ENCODE results near the gene TAOK1.

TAOK1 gene

DNA sequence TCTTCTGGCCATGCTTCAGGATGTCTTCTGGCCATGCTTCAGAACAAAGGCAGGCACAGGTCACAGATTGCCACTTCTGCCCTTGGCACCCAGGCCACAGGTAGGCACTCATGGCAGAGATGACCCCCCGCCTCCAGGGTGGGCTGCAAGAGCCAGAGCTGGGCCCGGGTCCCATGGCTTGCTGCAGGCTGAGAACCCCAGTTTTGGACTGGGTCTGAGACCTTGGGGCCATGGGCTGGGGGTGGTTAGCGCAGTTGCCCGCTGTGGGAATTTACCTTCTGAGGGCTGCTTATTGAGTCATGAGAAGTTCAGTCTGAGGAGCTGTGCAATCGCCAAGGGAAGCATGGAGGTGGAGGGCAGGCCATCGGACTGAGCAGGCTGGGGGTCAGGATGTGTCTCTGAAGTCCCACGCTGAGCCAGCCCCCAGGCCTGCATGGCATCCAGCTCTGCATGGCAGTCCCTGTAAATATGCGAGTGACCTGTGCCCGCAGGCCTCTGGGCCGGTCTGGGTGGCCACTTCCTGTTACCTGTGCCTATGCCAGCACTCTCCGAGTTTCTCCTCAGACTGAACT, 204.4 kb downstream of the TAOK1 start:
- TF ChIP-seq, protein P1, sequence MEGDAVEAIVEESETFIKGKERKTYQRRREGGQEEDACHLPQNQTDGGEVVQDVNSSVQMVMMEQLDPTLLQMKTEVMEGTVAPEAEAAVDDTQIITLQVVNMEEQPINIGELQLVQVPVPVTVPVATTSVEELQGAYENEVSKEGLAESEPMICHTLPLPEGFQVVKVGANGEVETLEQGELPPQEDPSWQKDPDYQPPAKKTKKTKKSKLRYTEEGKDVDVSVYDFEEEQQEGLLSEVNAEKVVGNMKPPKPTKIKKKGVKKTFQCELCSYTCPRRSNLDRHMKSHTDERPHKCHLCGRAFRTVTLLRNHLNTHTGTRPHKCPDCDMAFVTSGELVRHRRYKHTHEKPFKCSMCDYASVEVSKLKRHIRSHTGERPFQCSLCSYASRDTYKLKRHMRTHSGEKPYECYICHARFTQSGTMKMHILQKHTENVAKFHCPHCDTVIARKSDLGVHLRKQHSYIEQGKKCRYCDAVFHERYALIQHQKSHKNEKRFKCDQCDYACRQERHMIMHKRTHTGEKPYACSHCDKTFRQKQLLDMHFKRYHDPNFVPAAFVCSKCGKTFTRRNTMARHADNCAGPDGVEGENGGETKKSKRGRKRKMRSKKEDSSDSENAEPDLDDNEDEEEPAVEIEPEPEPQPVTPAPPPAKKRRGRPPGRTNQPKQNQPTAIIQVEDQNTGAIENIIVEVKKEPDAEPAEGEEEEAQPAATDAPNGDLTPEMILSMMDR (IDR thresholded peaks at IDR 0.05; ENCODE audit: low read depth, low read length, missing control alignments), result no peak
- H3K4me3 ChIP-seq (ENCODE audit: low read depth, low read length), result no peak overlapping the region
- in situ Hi-C loops (cut with HindIII; ENCODE audit: low pct_ligation_motif_present, low sequenced_read_pairs), result no loop called here
- no peaks in the 10 kb centered on the region for H3K36me3 ChIP-seq (replicated peaks)
- H3K27me3 ChIP-seq (replicated peaks), result no peaks in the 10 kb centered on the region
- DNase-seq, result no peak
- H3K27ac ChIP-seq, result no peak overlapping the region

DNA sequence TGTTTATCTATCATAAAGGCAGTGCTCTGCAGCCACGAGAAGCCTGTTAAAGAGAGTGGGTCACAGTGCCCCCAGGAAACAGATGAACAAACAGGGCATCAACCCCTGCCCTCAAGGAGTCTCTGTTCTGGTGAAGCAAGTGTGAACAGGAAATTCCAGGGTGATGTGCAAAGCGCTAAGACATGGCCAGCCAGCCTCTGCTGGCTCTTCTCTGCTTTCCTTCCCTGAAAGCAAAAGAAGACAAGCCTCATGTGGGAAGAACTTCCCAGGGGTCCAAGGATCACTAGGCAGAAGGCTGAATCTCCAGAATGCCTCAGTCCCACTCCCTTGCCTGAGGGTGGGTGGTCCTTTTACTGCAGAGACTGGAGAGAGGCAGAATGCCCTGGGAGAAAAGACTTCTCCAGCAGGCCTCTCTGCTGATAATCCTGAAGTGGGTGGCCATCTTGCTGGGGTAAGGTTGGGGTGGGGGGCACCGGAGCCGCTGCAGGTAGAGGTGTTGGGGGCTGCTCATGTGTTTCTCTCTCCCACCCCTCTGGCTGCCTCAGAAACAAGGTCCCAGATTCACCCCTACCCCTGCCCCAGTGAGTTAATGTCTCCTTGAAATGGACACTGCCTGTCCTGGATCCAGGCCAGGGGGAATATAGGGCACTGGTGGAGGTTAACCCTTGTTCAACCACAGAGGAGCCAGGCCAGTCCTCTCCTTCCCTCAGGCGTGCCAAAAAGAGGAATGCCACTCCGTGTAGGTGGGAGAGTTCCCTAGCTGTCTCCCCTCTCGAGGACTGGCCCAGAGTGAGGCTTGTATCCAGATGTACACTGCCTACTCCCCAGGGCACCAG, 205.2 kb downstream of the TAOK1 start:
- DNase-seq, result no peak
- no peaks in the 10 kb centered on the region for H3K27me3 ChIP-seq (replicated peaks)
- H3K4me3 ChIP-seq (ENCODE audit: low read depth, low read length), result no peak overlapping the region
- H3K36me3 ChIP-seq (replicated peaks), result no peaks in the 10 kb centered on the region
- TF ChIP-seq, protein P1 (IDR thresholded peaks at IDR 0.05; ENCODE audit: low read depth, low read length, missing control alignments), result no peak
- H3K27ac ChIP-seq, result no peak overlapping the region
- in situ Hi-C loops (cut with HindIII; ENCODE audit: low pct_ligation_motif_present, low sequenced_read_pairs), result no loop called here

DNA sequence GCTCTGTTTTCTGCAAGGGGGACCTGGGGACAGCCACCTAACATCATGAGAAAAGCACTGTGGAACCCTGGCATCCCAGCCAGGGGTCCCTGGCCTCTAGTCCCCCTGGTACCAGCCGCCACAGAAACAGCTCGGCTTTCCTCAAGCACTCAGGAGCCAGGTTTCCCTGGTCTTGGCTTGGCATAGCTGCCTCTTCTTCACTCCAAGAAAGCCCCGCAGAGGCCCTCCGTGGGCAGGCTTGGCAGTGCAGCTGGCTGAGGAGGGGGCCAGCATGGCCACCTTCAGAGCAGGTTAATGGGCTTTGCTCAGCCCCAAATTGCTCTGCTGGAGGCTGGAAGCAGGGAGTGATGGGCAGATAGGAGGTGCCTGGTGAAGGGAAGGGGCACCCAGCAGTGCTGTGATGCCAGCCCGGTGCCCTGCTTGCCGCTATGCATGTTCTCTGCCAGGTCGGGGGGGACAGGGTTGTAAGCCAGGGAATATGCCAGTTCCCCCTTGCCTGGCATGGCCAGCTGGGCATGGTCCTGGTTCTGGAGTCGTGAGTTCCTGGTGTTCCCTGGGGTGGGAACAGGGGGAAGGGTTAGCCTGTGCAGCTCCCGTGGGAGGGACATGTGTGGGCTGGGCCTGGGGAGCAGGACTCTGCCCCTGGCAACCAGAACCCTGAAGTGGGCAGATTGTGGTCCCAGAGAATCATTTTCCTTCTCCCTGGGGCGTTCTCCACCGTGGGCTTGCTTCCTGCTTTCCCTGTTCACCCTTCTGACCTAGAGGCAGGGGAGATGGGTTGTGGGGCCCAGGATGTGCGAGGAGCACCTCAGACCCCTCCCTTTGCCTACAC, 206.0 kb downstream of the TAOK1 start:
- H3K27me3 ChIP-seq (replicated peaks), result no peaks in the 10 kb centered on the region
- no peaks in the 10 kb centered on the region for H3K36me3 ChIP-seq (replicated peaks)
- no peak for DNase-seq
- no peak overlapping the region for H3K4me3 ChIP-seq (ENCODE audit: low read depth, low read length)
- TF ChIP-seq, protein P1 (IDR thresholded peaks at IDR 0.05; ENCODE audit: low read depth, low read length, missing control alignments), result no peak
- in situ Hi-C loops (cut with HindIII; ENCODE audit: low pct_ligation_motif_present, low sequenced_read_pairs), result no loop called here
- H3K27ac ChIP-seq, result no peak overlapping the region

DNA sequence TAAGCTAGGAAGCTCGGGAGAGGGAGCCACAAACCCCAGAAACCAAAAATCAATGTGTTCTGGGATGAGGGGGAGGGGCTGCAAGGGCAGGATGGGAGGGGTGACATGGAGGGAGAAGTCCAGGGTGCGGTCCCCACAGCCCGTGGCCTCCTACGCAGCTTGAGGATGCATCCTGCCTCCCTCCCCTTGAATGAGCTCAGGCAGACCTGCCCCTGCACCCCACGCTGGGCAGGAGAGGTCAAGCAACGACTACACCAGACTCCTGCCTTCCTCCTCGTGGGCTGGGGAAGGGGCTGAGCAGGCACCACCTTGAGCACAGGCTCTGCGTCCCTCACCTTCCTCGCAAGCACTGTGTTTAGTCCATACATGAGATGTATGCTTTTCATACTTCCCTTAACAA, 206.6 kb downstream of the TAOK1 start:
- TF ChIP-seq, protein P1 (IDR thresholded peaks at IDR 0.05; ENCODE audit: low read depth, low read length, missing control alignments), result no peak
- H3K27me3 ChIP-seq (replicated peaks), result no peaks in the 10 kb centered on the region
- in situ Hi-C loops (cut with HindIII; ENCODE audit: low pct_ligation_motif_present, low sequenced_read_pairs), result no loop called here
- DNase-seq, result no peak
- no peak overlapping the region for H3K27ac ChIP-seq
- H3K36me3 ChIP-seq (replicated peaks), result no peaks in the 10 kb centered on the region
- no peak overlapping the region for H3K4me3 ChIP-seq (ENCODE audit: low read depth, low read length)

DNA sequence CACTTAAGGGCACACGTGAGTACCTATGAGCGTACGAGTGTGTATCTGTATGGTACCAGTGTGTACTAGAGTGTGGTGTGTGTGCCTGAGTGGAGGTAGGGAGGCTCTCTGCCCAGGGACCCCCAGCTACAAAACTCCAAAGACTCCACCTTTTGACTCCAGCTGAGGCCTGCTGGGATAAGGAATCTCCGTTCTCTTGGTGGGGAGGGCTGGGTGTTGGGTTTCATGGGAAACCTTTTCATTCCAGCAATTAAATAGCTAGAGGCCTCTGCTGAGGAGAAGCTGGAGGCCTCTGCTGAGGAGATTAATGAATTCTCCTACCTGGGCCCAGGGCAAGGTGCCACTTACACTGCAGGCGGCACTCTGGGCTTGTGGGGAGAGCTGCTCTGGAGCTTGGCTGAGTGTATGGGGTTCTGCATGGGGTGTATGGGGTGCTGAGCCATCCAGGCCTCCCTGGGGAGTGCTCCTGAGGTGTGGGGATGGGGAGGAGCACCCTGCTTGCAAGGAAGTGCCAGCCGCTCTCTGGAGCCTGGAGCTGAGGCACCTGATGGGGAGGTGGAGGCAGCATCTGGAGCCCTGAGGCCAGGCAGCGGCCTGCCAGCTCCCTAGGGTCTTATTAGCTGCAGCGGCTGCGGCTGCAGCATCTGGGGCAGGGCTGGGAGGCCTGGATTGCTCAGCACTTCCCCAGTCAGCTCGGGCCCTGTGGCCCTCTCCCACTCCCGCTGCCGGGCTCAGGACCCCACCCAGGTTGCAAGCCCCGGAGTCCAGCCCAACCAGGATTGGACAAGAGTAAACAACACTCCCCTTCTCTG, 207.4 kb downstream of the TAOK1 start:
- Histone ChIP-seq H3K36me3 (replicated peaks) (no peaks in the 10 kb centered on the region), H3K27me3 (replicated peaks) (no peaks in the 10 kb centered on the region), H3K4me3 (ENCODE audit: low read depth, low read length) (no peak overlapping the region), H3K27ac (no peak overlapping the region)
- TF ChIP-seq, protein P1 (IDR thresholded peaks at IDR 0.05; ENCODE audit: low read depth, low read length, missing control alignments), result no peak
- in situ Hi-C loops (cut with HindIII; ENCODE audit: low pct_ligation_motif_present, low sequenced_read_pairs), result no loop called here
- no peak for DNase-seq

Measured in brain microvascular endothelial cell (primary cell).